H1 (cell line): ENCODE results near the gene PTPRT. TPM values are rescaled to one million over a fixed set of nuclear protein-coding genes. Genes with fewer than 3 reads are reported as not detected.

Experiments
- CTCF ChIA-PET: fragments of 300-600 bp; sonication (Branson Sonifier 250); formaldehyde crosslinking; loops from one replicate; lab custom pipeline; 2021; ENCODE audit not compliant: partially characterized antibody; lab: Charles Lee
- POLR2A ChIA-PET: fragments of 300-600 bp; sonication (Branson Sonifier 250); formaldehyde crosslinking; loops from one replicate; lab custom pipeline; 2021; ENCODE audit warnings: inconsistent platforms; ENCODE audit not compliant: partially characterized antibody; lab: Charles Lee
- DNase-seq, 2 experiments: peaks; one replicate each; pipeline versions ENCODE4 v3.0.0 to v3.0.0-alpha.2; 2010 to 2022; ENCODE audit warnings: low spot score in 2 of 2, low read depth in 1 of 2, mixed read lengths in 1 of 2
- FAIRE-seq: peaks from 2 replicates; lab custom pipeline; 2011; peaks lifted over from hg19 to GRCh38; lab: Jason Lieb, UNC
- H2AFZ ChIP-seq: 2 replicates; pipeline ENCODE4 v1.8.1; 2012; ENCODE audit warnings: low read length, inconsistent platforms
- H2AK5ac ChIP-seq: 2 replicates; pipeline ENCODE4 v1.6.1; 2013; ENCODE audit warnings: low read depth, low read length
- H2BK120ac ChIP-seq: replicated peaks from 2 replicates; pipeline ENCODE3; 2013; ENCODE audit warnings: low read depth, low read length, inconsistent platforms
- H2BK12ac ChIP-seq: 2 replicates; pipeline ENCODE4 v1.6.1; 2013; ENCODE audit warnings: low read depth, low read length
- H2BK15ac ChIP-seq: 2 replicates; pipeline ENCODE4 v1.6.1; 2013; ENCODE audit warnings: low read length
- H2BK20ac ChIP-seq: 2 replicates; pipeline ENCODE4 v1.6.1; 2013; ENCODE audit warnings: low read length
- H2BK5ac ChIP-seq: 2 replicates; pipeline ENCODE4 v1.6.1; 2013; ENCODE audit warnings: low read depth, low read length
- H3K14ac ChIP-seq: 2 replicates; pipeline ENCODE4 v1.6.1; 2013; ENCODE audit warnings: inconsistent platforms; ENCODE audit not compliant: insufficient read length
- H3K18ac ChIP-seq: 2 replicates; pipeline ENCODE4 v1.6.1; 2013; ENCODE audit warnings: low read length; ENCODE audit errors: extremely low read depth
- H3K23ac ChIP-seq: 2 replicates; pipeline ENCODE4 v1.6.1; 2013; ENCODE audit warnings: inconsistent platforms; ENCODE audit not compliant: insufficient read length
- H3K23me2 ChIP-seq: 2 replicates; pipeline ENCODE4 v1.6.1; 2013; ENCODE audit warnings: low read depth, low read length
- H3K27ac ChIP-seq: 2 replicates; pipeline ENCODE4 v1.6.1; 2011; ENCODE audit warnings: low read depth, low read length, inconsistent platforms
- H3K27me3 ChIP-seq, 4 experiments: replicated peaks in 1 of 4; 1 replicate in 1 of 4; 2 replicates in 3 of 4; pipeline versions ENCODE4 v1.6.1 to v1.8.1; 2011 to 2013; ENCODE audit warnings: low read length in 3 of 4, mild to moderate bottlenecking in 3 of 4, inconsistent platforms in 2 of 4, mixed read lengths in 2 of 4, moderate library complexity in 1 of 4; ENCODE audit not compliant: control insufficient read depth in 3 of 4, insufficient read depth in 3 of 4; ENCODE audit errors: extremely low read depth in 1 of 4
- H3K36me3 ChIP-seq, 4 experiments: 2 replicates each; pipeline versions ENCODE4 v1.6.1 to v1.8.1; 2011 to 2013; ENCODE audit warnings: mild to moderate bottlenecking in 4 of 4, low read length in 3 of 4, moderate library complexity in 2 of 4, control low read depth in 1 of 4, inconsistent platforms in 1 of 4; ENCODE audit not compliant: insufficient read depth in 4 of 4, control insufficient read depth in 2 of 4
- H3K4ac ChIP-seq: replicated peaks from 2 replicates; pipeline ENCODE3; 2013; ENCODE audit warnings: low read length, low read depth, mixed read lengths, inconsistent platforms; ENCODE audit not compliant: insufficient read length
- H3K4me1 ChIP-seq, 4 experiments: replicated peaks in 1 of 4; 1 replicate in 1 of 4; 2 replicates in 3 of 4; pipeline versions ENCODE4 v1.6.1 to v1.8.1; 2011 to 2013; ENCODE audit warnings: low read length in 3 of 4, inconsistent platforms in 2 of 4, mixed read lengths in 1 of 4; ENCODE audit not compliant: insufficient read depth in 4 of 4, control insufficient read depth in 3 of 4
- H3K4me2 ChIP-seq, 2 experiments: 2 replicates each; pipeline versions ENCODE4 v1.6.1 to v1.8.1; 2011 to 2013; ENCODE audit warnings: low read depth in 2 of 2, low read length in 2 of 2, control low read depth in 1 of 2, inconsistent platforms in 1 of 2, mild to moderate bottlenecking in 1 of 2; ENCODE audit not compliant: insufficient read depth in 1 of 2
- H3K4me3 ChIP-seq, 4 experiments: fragments of 200-600, 300-600 bp in 1 of 4; sonication (generic), shearing (Covaris generic), sonication (Bioruptor Twin) in 1 of 4; 2 replicates each; pipeline versions ENCODE4 v1.5.1 to v1.8.1; 2011 to 2016; ENCODE audit warnings: low read length in 4 of 4, low read depth in 3 of 4, control low read depth in 2 of 4, inconsistent platforms in 2 of 4, mild to moderate bottlenecking in 2 of 4, mixed read lengths in 1 of 4, moderate library complexity in 1 of 4; ENCODE audit not compliant: insufficient read depth in 2 of 4; ENCODE audit errors: extremely low read depth in 1 of 4
- H3K56ac ChIP-seq: replicated peaks from 2 replicates; pipeline ENCODE3; 2013; ENCODE audit warnings: low read depth, mild to moderate bottlenecking, mixed read lengths, low read length, inconsistent platforms; ENCODE audit not compliant: insufficient read length
- H3K79me1 ChIP-seq: 2 replicates; pipeline ENCODE4 v1.6.1; 2013; ENCODE audit warnings: low read depth, low read length, control low read depth
- H3K79me2 ChIP-seq, 2 experiments: 2 replicates each; pipeline versions ENCODE4 v1.6.1 to v1.8.1; 2012 to 2013; ENCODE audit warnings: low read length in 2 of 2, mild to moderate bottlenecking in 2 of 2, inconsistent platforms in 1 of 2; ENCODE audit not compliant: insufficient read depth in 2 of 2, control insufficient read depth in 1 of 2
- H3K9ac ChIP-seq, 4 experiments: replicated peaks in 1 of 4; 1 replicate in 1 of 4; 2 replicates in 3 of 4; pipeline versions ENCODE4 v1.6.1 to v1.8.1; 2011 to 2013; ENCODE audit warnings: low read depth in 3 of 4, low read length in 3 of 4, control low read depth in 2 of 4, mild to moderate bottlenecking in 2 of 4, moderate library complexity in 2 of 4, inconsistent platforms in 1 of 4; ENCODE audit errors: extremely low read depth in 1 of 4
- H3K9me3 ChIP-seq, 2 experiments: 2 replicates each; pipeline versions ENCODE4 v1.6.1 to v1.8.1; 2012 to 2013; ENCODE audit warnings: mild to moderate bottlenecking in 2 of 2, moderate library complexity in 2 of 2, control low read depth in 1 of 2, inconsistent platforms in 1 of 2, low read depth in 1 of 2, low read length in 1 of 2, mixed read lengths in 1 of 2; ENCODE audit not compliant: insufficient read depth in 2 of 2
- H4K20me1 ChIP-seq, 2 experiments: replicated peaks in 1 of 2; 2 replicates each; pipeline versions ENCODE3 to v1.8.1; 2011 to 2013; ENCODE audit warnings: inconsistent platforms in 2 of 2, low read length in 2 of 2, mild to moderate bottlenecking in 1 of 2; ENCODE audit not compliant: insufficient read depth in 2 of 2, control insufficient read depth in 1 of 2
- H4K5ac ChIP-seq: 2 replicates; pipeline ENCODE4 v1.6.1; 2013; ENCODE audit warnings: low read length, low read depth, mixed read lengths, inconsistent platforms; ENCODE audit not compliant: insufficient read length
- H4K8ac ChIP-seq: 2 replicates; pipeline ENCODE4 v1.8.0; 2013; ENCODE audit warnings: mild to moderate bottlenecking, moderate library complexity, low read length, inconsistent platforms; ENCODE audit not compliant: insufficient read depth; ENCODE audit errors: extremely low read depth
- H4K91ac ChIP-seq: replicated peaks from 2 replicates; pipeline ENCODE3; 2013; ENCODE audit warnings: low read length, mixed read lengths, inconsistent platforms; ENCODE audit not compliant: insufficient read length
- CHD2 ChIP-seq: IDR thresholded peaks from 2 replicates; pipeline ENCODE4 v1.6.1; 2012; ENCODE audit warnings: low read length, improper control_type of control experiment
- CREB1 ChIP-seq: IDR thresholded peaks from 2 replicates; pipeline ENCODE4 v1.6.1; 2012; ENCODE audit warnings: inconsistent platforms
- CTBP2 ChIP-seq: IDR thresholded peaks from 2 replicates; pipeline ENCODE4 v1.7.0; 2011; ENCODE audit warnings: borderline replicate concordance, mild to moderate bottlenecking, moderate library complexity, mixed read lengths, low read length; ENCODE audit not compliant: insufficient read depth, insufficient read length
- KDM1A ChIP-seq: fragments of 200-600, 300-600 bp; sonication (generic); IDR thresholded peaks from 2 replicates; pipeline ENCODE4 v1.7.1; 2016; ENCODE audit warnings: mild to moderate bottlenecking, low read length, borderline replicate concordance
- SIN3A ChIP-seq, 2 experiments: IDR thresholded peaks in 1 of 2; conservative IDR thresholded peaks in 1 of 2; 2 replicates each; pipeline ENCODE4 v1.6.1; 2011 to 2012; ENCODE audit warnings: low read length in 2 of 2, improper control_type of control experiment in 1 of 2, low read depth in 1 of 2, mild to moderate bottlenecking in 1 of 2
- WGBS, 2 experiments: shearing (Covaris generic) in 1 of 2; methylation state at CpG; one replicate each; pipeline versions ENCODE4 v1.1.6 to v1.1.7; 2013 to 2015; ENCODE audit warnings: low lambda C conversion rate in 2 of 2, mixed read lengths in 2 of 2, inconsistent platforms in 1 of 2, low coverage in 1 of 2, missing lambda C conversion rate in 1 of 2; ENCODE audit not compliant: insufficient replicate concordance in 2 of 2, insufficient coverage in 1 of 2, insufficient read length in 1 of 2; ENCODE audit errors: extremely low coverage in 1 of 2, missing lambda C conversion rate in 1 of 2; 5-methylcytosine and 5-hydroxymethylcytosine counted together
- polyA plus RNA-seq, 7 experiments: library from polyadenylated mRNA; depleted of rRNA in 3 of 7; stranded (reverse) in 5 of 7; unstranded in 2 of 7; fragments of >200 nt in 5 of 7; fragments of 200-250 nt in 2 of 7; gene quantifications; 1 replicate in 5 of 7; 2 replicates in 1 of 7; 4 replicates in 1 of 7; pipeline versions ENCODE4 v1.2.1 to v1.2.3, GENCODE V29; 2011 to 2013; ENCODE audit warnings: missing spikeins in 2 of 7, mixed read lengths in 2 of 7
- total RNA-seq: library from RNA; stranded (reverse); fragmentation: NEBNext Ultra II Directional; extraction: Animal tissue kit (Norgen Biotek cat#: 25700); gene quantifications from 2 replicates; pipeline ENCODE4 v1.2.1, GENCODE V29; 2021
- TF ChIP-seq, protein P1 (sequence below): IDR thresholded peaks from 2 replicates; pipeline ENCODE4 v1.6.1; 2012; ENCODE audit warnings: inconsistent platforms
- TF ChIP-seq, protein P2 (sequence below): IDR thresholded peaks from 2 replicates; pipeline ENCODE4 v1.6.1; 2011; ENCODE audit warnings: low read depth, mild to moderate bottlenecking, low read length; ENCODE audit not compliant: insufficient read depth

The PTPRT gene
- total and polyA plus RNA-seq, 2 of the 8 experiments (the other 6 are each of a cell fraction or from before 2014, with no cell fraction given): 0.33 to 1.8 TPM

DNA sequence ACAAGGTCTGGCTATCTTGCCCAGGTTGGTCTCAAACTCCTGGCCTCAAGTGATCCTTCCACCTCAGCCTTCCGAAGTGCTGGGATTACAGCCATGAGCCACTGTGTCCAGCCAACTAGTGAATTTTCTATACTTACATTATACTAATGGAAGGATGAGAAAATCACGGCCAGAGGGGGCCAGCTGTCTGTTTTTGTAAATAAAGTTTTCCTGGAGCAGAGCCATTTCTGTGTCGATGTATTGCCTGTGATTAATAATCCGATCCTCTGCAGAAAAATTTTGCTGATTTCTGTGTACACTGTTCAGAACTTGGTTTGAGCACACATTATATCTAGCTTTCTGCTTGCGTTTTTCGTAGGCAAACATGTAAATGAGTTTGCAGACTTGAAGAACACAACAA lies 28.8 kb downstream of the PTPRT start:
- Histone ChIP-seq H2BK5ac (no peak overlapping the region), H4K20me1 (no peaks in the 10 kb centered on the region), H4K91ac (no peak overlapping the region), H4K5ac (no peak overlapping the region), H2BK12ac (no peak overlapping the region), H3K14ac (no peak overlapping the region), H3K56ac (no peak overlapping the region), H3K79me1 (no peaks in the 10 kb centered on the region), H3K79me2 (no peaks in the 10 kb centered on the region), H2AK5ac (no peak overlapping the region), H3K4me3 (no peak overlapping the region), H2BK20ac (no peak overlapping the region), H3K36me3 (no peaks in the 10 kb centered on the region), H3K27me3 (no peaks in the 10 kb centered on the region), H3K27ac (no peak overlapping the region), H3K23ac (no peak overlapping the region), H4K8ac (no peak overlapping the region), H3K23me2 (no peaks in the 10 kb centered on the region), H2BK15ac (no peak overlapping the region), H3K9ac (no peak overlapping the region), H3K9me3 (no peaks in the 10 kb centered on the region), H2BK120ac (no peak overlapping the region), H2AFZ (no peak overlapping the region), H3K4me1 (no peaks in the 10 kb centered on the region), H3K4ac (no peak overlapping the region), H3K18ac (no peak overlapping the region), H3K4me2 (no peak overlapping the region)
- DNase-seq (no peak), FAIRE-seq (no peak)
- no peak for TF ChIP-seq SIN3A (conservative IDR thresholded peaks at IDR 0.05 in 1 of 2, IDR thresholded peaks at IDR 0.05 in 1 of 2; ENCODE audit: low read depth in 1 of 2, low read length in 2 of 2)
- TF ChIP-seq KDM1A: no peak
- TF ChIP-seq CTBP2: no peak
- no peak for TF ChIP-seq CREB1
- TF ChIP-seq CHD2: no peak
- TF ChIP-seq, protein P1, sequence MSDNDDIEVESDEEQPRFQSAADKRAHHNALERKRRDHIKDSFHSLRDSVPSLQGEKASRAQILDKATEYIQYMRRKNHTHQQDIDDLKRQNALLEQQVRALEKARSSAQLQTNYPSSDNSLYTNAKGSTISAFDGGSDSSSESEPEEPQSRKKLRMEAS: no peak
- TF ChIP-seq, protein P2, sequence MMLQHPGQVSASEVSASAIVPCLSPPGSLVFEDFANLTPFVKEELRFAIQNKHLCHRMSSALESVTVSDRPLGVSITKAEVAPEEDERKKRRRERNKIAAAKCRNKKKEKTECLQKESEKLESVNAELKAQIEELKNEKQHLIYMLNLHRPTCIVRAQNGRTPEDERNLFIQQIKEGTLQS: no peak
- ChIA-PET CTCF (interaction anchor here (1.1 kb wide), 1 partner anchor 98 kb away, joined by 3 read pairs; no protein-coding TSS in a partner anchor), POLR2A (no interaction called here)
- 97% methylated on average over 6 of the region's 6 CpGs; no CpG with 5 or more reads in 1 of the 2 experiments for WGBS, 2 experiments
